Colonic mucosa (tissue), 4 donors: Measurements from ENCODE around the gene EVI5L. TPM values are rescaled to one million over a fixed set of nuclear protein-coding genes. Genes with fewer than 3 reads are reported as not detected.
A peak's percentile ranks its signal among the peaks of the same experiment; 100 is the strongest.

Experiments
- DNase-seq: peaks from one replicate; pipeline ENCODE4 v3.0.0-alpha.2; 2020
- H3K27ac ChIP-seq: fragments of 200-600 bp; one replicate; pipeline ENCODE4 v1.8.0; 2021
- H3K27me3 ChIP-seq: fragments of 200-600 bp; one replicate; pipeline ENCODE4 v1.8.0; 2021
- H3K36me3 ChIP-seq: fragments of 200-600 bp; one replicate; pipeline ENCODE4 v1.8.0; 2021
- H3K4me1 ChIP-seq: fragments of 200-600 bp; one replicate; pipeline ENCODE4 v1.8.0; 2021; ENCODE audit warnings: mild to moderate bottlenecking
- H3K4me3 ChIP-seq: fragments of 200-600 bp; one replicate; pipeline ENCODE4 v1.8.0; 2021
- H3K9ac ChIP-seq, 2 donors: one replicate each; pipeline ENCODE4 v1.7.0; 2013; ENCODE audit warnings: control low read depth in 2 of 2, low read depth in 2 of 2, low read length in 2 of 2
- H3K9me3 ChIP-seq: fragments of 200-600 bp; one replicate; pipeline ENCODE4 v1.8.0; 2021
- intact Hi-C: fragments of 100-400 bp; cut with DNase I; formaldehyde crosslinking; loops from one replicate; pipeline ENCODE4 v1.14.1; 2022
- total RNA-seq, 2 donors: library from RNA; stranded (reverse); fragmentation: NEBNext Ultra II Directional in 1 of 2; extraction: Animal tissue kit (Norgen Biotek cat#: 25700) in 1 of 2; gene quantifications; one replicate each; pipeline ENCODE4 v1.2.1, GENCODE V29; 2021
- TF ChIP-seq, protein P1 (sequence below): fragments of 200-600 bp; IDR thresholded peaks from one replicate; pipeline ENCODE4 v1.8.0; 2022; ENCODE audit warnings: antibody characterized with exemption, mild to moderate bottlenecking
- donor health status: healthy.
- donor health status: DM: no; HTN: no; CAD: no.
- donor health status: DM: no; HTN: no; CAD: no.

The EVI5L gene
- total RNA-seq, 2 donors from 2014 or later, result 10.6 to 12.0 TPM

DNA sequence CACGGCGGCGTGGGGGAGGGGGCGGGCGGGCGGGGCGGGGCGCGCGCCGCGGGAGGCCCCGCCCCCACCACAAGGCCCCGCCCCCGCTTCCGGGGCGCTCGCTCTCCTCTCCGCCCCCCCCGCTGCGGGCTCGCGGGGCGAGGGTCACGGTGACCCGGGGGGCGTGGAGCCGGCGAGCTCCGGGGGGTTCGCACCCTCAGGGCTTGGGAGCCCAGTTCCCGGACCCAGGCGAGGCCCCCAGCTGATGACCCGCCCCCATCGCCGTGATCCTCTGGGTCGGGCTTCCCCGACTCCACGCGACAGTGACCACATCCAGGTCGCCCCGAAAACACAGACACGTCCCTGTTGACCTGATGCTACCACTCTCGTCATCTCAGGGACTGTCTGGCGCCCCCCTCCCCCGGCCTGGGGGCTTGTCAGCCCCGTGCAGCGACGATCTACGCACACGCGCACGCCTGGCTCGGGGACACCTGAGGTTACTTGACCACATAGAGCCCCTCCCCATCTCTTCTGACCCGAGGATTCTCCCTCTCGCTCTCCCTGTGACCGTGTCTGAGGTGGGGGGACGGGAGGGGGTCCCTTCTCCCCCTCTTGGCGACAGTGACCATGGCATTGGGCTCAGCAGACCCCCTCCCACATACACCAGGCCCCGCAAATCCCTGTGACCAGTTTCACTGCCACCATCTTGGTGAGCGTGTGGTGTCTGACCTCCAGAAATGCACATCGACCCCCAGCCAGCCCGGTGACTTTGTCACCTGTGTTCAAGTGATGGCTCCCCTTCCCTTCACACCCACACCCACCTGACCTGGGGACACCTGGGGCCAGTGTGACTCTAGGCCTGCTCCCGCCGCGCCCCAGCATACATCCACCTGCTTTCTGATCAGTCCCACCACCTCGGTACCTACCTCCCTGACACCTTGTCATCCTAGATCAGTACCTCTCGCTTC, 74.3 kb downstream of the EVI5L start:
- peak; percentile 62 for DNase-seq
- Histone ChIP-seq H3K4me3 (peak overlapping the region; percentile 95), H3K27ac (peak overlapping the region; percentile 61), H3K4me1 (peaks cover 14% of the 10 kb centered on the region), H3K36me3 (no peaks in the 10 kb centered on the region), H3K27me3 (no peaks in the 10 kb centered on the region), H3K9ac (peak overlapping the region; percentile 91), H3K9me3 (no peaks in the 10 kb centered on the region)
- TF ChIP-seq, protein P1, sequence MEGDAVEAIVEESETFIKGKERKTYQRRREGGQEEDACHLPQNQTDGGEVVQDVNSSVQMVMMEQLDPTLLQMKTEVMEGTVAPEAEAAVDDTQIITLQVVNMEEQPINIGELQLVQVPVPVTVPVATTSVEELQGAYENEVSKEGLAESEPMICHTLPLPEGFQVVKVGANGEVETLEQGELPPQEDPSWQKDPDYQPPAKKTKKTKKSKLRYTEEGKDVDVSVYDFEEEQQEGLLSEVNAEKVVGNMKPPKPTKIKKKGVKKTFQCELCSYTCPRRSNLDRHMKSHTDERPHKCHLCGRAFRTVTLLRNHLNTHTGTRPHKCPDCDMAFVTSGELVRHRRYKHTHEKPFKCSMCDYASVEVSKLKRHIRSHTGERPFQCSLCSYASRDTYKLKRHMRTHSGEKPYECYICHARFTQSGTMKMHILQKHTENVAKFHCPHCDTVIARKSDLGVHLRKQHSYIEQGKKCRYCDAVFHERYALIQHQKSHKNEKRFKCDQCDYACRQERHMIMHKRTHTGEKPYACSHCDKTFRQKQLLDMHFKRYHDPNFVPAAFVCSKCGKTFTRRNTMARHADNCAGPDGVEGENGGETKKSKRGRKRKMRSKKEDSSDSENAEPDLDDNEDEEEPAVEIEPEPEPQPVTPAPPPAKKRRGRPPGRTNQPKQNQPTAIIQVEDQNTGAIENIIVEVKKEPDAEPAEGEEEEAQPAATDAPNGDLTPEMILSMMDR, result no peak
- intact Hi-C loops, result no loop called here

DNA sequence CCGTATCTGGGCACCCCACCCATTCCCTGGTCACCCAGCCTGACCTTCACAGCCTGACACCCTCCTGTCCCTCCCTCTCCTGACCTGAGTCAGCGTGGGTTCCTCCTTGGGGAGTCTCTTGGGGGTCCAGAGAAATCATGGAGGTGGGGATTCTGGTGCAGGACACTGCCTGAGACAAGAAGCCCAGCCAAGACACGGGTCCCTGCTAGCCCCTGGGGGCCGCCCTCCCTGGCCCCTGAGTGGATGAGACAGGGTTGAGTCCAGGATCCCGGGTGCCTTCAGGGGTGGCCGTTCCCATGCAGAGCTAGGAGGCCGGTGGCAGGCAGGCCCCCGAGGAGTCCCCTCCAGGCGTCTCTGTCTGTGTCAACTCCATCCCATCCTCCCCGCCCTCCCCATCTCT, 75.2 kb downstream of the EVI5L start:
- intact Hi-C loops, result no loop called here
- H3K36me3 ChIP-seq, result peaks cover 5% of the 10 kb centered on the region
- TF ChIP-seq, protein P1, result no peak
- H3K4me1 ChIP-seq, result peaks cover 14% of the 10 kb centered on the region
- no peak overlapping the region for H3K4me3 ChIP-seq
- peak overlapping the region; percentile 91 for H3K9ac ChIP-seq
- DNase-seq, result no peak
- no peaks in the 10 kb centered on the region for H3K27me3 ChIP-seq
- H3K27ac ChIP-seq, result no peak overlapping the region
- no peaks in the 10 kb centered on the region for H3K9me3 ChIP-seq

DNA sequence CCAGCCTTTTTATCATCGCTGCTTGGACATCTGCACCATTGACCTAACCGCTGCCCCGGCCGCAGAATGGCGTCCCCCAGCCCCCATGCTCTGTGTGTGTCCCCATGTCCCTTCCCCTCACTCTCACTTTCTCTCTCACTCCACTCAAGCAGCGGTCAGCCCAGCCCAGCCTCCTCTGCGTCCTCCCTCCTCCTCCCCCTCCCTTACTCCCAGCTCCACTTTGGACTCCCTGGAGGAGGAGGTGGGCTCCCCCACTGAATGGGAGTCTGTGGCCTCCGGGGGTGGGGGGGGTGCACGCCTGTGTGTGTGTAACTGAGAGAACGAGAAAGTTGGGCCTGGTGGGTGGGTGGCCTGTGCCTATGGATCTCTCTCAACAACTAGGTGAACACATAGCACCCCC, 75.8 kb downstream of the EVI5L start:
- TF ChIP-seq, protein P1, result no peak
- H3K27me3 ChIP-seq, result no peaks in the 10 kb centered on the region
- DNase-seq, result no peak
- peaks cover 14% of the 10 kb centered on the region for H3K4me1 ChIP-seq
- peaks cover 8% of the 10 kb centered on the region for H3K36me3 ChIP-seq
- intact Hi-C loops, result no loop called here
- H3K9me3 ChIP-seq, result no peaks in the 10 kb centered on the region
- no peak overlapping the region for H3K27ac ChIP-seq
- H3K9ac ChIP-seq, result no peak overlapping the region
- H3K4me3 ChIP-seq, result no peak overlapping the region

DNA sequence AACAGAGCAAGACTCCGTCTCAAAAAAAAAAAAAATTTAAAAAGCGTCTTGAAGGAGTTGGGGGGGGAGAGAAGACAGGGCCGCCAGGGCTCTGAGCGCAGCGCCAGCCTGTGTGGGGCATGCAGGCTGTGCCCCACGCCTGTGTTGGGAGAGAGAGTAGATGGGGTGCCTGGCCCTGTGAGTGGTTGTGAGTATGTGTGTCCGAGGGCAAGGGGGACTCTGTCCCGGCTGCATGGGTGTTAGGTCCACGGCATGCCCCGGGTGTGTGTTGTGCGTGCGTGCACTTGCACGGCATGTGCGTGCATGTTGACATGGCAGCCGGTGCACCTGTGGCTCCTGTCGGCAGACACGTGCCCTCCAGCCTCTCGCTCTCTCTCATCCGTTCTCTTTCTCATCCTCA, 77.1 kb downstream of the EVI5L start:
- Histone ChIP-seq H3K9ac (no peak overlapping the region), H3K4me3 (no peak overlapping the region), H3K27me3 (no peaks in the 10 kb centered on the region), H3K36me3 (peaks cover 8% of the 10 kb centered on the region), H3K4me1 (peaks cover 14% of the 10 kb centered on the region), H3K27ac (no peak overlapping the region), H3K9me3 (no peaks in the 10 kb centered on the region)
- no peak for DNase-seq
- intact Hi-C loops, result no loop called here
- TF ChIP-seq, protein P1, result no peak

DNA sequence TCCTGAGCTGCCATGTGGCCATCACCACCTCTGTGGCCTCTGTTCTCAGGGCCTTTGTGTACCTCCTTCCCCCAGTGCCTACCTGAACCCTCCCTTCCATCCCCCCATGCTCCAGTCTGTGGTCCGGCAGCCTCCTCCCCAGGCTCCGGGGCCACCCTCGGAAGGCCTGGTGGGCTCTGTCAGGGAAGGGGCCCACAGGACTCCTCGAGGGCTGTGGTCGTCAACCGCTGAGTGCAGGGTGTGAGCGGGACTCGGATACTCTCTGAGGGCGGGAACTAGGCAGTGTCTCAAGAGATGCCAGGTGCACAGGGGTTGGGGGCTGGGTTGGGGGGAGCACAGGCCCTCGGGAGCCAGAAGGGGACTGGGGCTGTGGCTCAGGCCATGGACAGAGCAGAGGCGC, 77.5 kb downstream of the EVI5L start:
- no peak for DNase-seq
- TF ChIP-seq, protein P1, result no peak
- Histone ChIP-seq H3K27ac (no peak overlapping the region), H3K4me1 (peaks cover 13% of the 10 kb centered on the region), H3K36me3 (peaks cover 8% of the 10 kb centered on the region), H3K4me3 (no peak overlapping the region), H3K9me3 (no peaks in the 10 kb centered on the region), H3K27me3 (no peaks in the 10 kb centered on the region), H3K9ac (no peak overlapping the region)
- intact Hi-C loops, result no loop called here
